22Rv1 (cell line): ENCODE measurements around the gene GJA5.

Source experiments
- ZFX ChIP-seq: fragments of 450-650 bp; IDR thresholded peaks from 2 replicates; pipeline ENCODE4 v1.6.1; 2017; ENCODE audit warnings: antibody characterized with exemption, borderline replicate concordance
- TF ChIP-seq, protein P1 (sequence below): fragments of 450-650 bp; IDR thresholded peaks from 2 replicates; pipeline ENCODE4 v1.5.1; 2017; ENCODE audit warnings: mild to moderate bottlenecking

DNA sequence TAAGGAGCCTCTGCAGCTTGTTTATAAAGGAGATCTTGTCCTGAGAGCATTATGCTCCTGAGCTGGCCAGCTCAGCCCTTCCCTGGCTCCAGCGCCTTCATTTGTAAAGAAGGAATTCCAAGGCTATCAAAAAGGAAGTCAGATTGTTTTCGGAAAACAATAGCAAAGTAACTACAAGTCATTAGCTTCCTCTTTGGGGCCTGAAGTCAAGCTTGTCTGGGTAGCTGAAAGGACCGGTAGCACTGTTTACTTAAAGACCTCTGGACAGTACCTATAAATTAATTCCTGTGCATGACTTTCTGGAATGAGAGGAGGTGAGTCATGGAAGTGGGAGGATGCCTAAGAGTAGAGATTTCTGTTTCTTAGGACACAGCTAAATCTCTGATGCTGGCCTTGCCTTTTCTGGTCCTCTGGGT lies 20.7 kb upstream of the GJA5 start:
- TF ChIP-seq, protein P1, sequence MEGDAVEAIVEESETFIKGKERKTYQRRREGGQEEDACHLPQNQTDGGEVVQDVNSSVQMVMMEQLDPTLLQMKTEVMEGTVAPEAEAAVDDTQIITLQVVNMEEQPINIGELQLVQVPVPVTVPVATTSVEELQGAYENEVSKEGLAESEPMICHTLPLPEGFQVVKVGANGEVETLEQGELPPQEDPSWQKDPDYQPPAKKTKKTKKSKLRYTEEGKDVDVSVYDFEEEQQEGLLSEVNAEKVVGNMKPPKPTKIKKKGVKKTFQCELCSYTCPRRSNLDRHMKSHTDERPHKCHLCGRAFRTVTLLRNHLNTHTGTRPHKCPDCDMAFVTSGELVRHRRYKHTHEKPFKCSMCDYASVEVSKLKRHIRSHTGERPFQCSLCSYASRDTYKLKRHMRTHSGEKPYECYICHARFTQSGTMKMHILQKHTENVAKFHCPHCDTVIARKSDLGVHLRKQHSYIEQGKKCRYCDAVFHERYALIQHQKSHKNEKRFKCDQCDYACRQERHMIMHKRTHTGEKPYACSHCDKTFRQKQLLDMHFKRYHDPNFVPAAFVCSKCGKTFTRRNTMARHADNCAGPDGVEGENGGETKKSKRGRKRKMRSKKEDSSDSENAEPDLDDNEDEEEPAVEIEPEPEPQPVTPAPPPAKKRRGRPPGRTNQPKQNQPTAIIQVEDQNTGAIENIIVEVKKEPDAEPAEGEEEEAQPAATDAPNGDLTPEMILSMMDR = no peak
- TF ChIP-seq ZFX = no peak
